Measurements from ENCODE around the gene CHST11.

Gene CHST11

DNA sequence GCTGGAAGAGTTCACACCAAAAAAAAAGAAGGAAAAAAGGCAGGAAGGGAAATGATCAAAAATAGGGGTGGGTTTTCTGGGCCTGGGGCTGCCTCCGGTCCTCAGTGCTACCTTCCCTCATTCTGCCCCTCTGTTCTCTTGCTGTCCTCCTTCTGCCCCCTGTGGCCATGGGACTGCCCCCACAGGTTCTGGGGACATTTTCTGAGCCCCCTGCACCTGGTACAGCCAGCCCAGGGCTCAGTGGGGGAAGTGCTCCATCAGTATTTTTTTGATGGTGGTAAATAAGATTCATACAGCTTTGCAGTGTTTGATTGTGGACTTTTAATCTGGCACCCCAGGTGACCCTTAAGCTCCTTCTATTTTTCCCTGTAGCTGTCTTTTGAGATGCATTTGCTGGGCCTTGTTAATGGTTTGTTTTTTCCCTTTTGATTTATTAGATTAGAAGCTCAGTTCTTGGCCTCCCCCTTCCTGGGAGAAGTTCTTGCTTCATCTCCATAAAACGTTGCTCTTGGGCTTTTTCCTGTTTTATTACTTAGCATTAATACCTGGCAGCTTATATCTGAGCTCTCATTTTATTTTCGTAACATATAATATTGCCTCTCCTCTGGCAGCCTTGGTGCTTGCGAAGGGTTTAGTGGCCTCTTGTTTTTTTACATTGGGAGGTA lies 43.1 kb downstream of the CHST11 start:
- peaks cover 53% of the 10 kb centered on the region for H3K4me1 ChIP-seq (ENCODE audit: control insufficient read depth, low read length)

GRCh38 chr12:104501115-104501514 lies 44.4 kb downstream of the CHST11 start:
- no peaks in the 10 kb centered on the region for H3K9me3 ChIP-seq (ENCODE audit: control insufficient read depth, insufficient read depth, low read length)
- no peaks in the 10 kb centered on the region for H3K36me3 ChIP-seq (ENCODE audit: control insufficient read depth, low read length)
- 0 out of 2 replicates have a peak, but pooled peaks cover 3% of the 10 kb centered on the region for H3F3A ChIP-seq (ENCODE audit: control insufficient read depth, insufficient read depth)
- peaks cover 12% of the 10 kb centered on the region; the same call in 1 of the 2 replicates for H4K20me1 ChIP-seq (ENCODE audit: control insufficient read depth, insufficient read depth, low read depth, low read length)
- no peak overlapping the region for H3K27ac ChIP-seq (ENCODE audit: low read depth, low read length)
- H3K4me3 ChIP-seq (ENCODE audit: low read length) = no peak overlapping the region
- peaks cover 62% of the 10 kb centered on the region for H3K4me1 ChIP-seq (ENCODE audit: control insufficient read depth, low read length)
- H3K27me3 ChIP-seq (ENCODE audit: control insufficient read depth, low read length) = no peaks in the 10 kb centered on the region
- peaks cover 15% of the 10 kb centered on the region for H3K79me2 ChIP-seq (ENCODE audit: control insufficient read depth, low read length)
- H3K9me2 ChIP-seq (replicated peaks; ENCODE audit: control insufficient read depth, low read length) = no peaks in the 10 kb centered on the region
- TF ChIP-seq EZH2phosphoT487 (IDR thresholded peaks at IDR 0.05; ENCODE audit: borderline replicate concordance, low read length) = no peak
- TF ChIP-seq, protein P1, sequence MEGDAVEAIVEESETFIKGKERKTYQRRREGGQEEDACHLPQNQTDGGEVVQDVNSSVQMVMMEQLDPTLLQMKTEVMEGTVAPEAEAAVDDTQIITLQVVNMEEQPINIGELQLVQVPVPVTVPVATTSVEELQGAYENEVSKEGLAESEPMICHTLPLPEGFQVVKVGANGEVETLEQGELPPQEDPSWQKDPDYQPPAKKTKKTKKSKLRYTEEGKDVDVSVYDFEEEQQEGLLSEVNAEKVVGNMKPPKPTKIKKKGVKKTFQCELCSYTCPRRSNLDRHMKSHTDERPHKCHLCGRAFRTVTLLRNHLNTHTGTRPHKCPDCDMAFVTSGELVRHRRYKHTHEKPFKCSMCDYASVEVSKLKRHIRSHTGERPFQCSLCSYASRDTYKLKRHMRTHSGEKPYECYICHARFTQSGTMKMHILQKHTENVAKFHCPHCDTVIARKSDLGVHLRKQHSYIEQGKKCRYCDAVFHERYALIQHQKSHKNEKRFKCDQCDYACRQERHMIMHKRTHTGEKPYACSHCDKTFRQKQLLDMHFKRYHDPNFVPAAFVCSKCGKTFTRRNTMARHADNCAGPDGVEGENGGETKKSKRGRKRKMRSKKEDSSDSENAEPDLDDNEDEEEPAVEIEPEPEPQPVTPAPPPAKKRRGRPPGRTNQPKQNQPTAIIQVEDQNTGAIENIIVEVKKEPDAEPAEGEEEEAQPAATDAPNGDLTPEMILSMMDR (IDR thresholded peaks at IDR 0.05; ENCODE audit: low read depth, low read length, poor library complexity, severe bottlenecking) = no peak
- H3K4me2 ChIP-seq (ENCODE audit: low read length) = no peak overlapping the region

More for the DNA sequence above, 43.1 kb downstream of the CHST11 start:
- TF ChIP-seq, protein P1 (IDR thresholded peaks at IDR 0.05; ENCODE audit: low read depth, low read length, poor library complexity, severe bottlenecking) = no peak
- TF ChIP-seq EZH2phosphoT487 (IDR thresholded peaks at IDR 0.05; ENCODE audit: borderline replicate concordance, low read length) = no peak
- 0 out of 2 replicates have a peak, but pooled peaks cover 3% of the 10 kb centered on the region for H4K20me1 ChIP-seq (ENCODE audit: control insufficient read depth, insufficient read depth, low read depth, low read length)
- no peaks in the 10 kb centered on the region for H3K27me3 ChIP-seq (ENCODE audit: control insufficient read depth, low read length)
- H3K27ac ChIP-seq (ENCODE audit: low read depth, low read length) = no peak overlapping the region
- H3K9me2 ChIP-seq (replicated peaks; ENCODE audit: control insufficient read depth, low read length) = no peaks in the 10 kb centered on the region
- H3K79me2 ChIP-seq (ENCODE audit: control insufficient read depth, low read length) = peaks cover 6% of the 10 kb centered on the region; the same call in 1 of the 2 replicates
- H3K4me2 ChIP-seq (ENCODE audit: low read length) = no peak overlapping the region
- H3K36me3 ChIP-seq (ENCODE audit: control insufficient read depth, low read length) = no peaks in the 10 kb centered on the region
- no peak overlapping the region for H3K4me3 ChIP-seq (ENCODE audit: low read length)
- no peaks in the 10 kb centered on the region for H3F3A ChIP-seq (ENCODE audit: control insufficient read depth, insufficient read depth)
- no peaks in the 10 kb centered on the region for H3K9me3 ChIP-seq (ENCODE audit: control insufficient read depth, insufficient read depth, low read length)

DNA sequence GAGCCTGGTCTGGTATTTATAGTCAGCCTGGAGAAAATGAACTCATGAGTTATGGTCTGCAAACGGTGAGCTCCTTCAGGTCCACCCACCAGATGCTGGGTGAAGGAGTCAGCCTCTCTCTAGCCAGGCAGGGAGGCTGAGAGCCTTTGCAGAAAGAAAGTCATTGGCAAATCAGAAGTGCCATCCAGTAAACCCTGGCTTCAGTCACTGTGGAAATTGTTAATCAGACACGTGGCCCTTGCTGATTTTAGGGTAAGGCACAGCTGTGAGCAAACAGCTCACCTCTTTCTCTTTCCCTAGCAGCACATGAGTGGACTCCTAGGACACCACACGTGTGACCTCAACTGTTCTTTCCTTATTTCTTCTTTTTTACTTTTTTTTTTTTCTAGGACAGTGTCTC lies 44.9 kb downstream of the CHST11 start:
- Histone ChIP-seq H3K9me3 (ENCODE audit: control insufficient read depth, insufficient read depth, low read length) (no peaks in the 10 kb centered on the region), H3K36me3 (ENCODE audit: control insufficient read depth, low read length) (no peaks in the 10 kb centered on the region), H3K79me2 (ENCODE audit: control insufficient read depth, low read length) (peaks cover 20% of the 10 kb centered on the region), H3K4me1 (ENCODE audit: control insufficient read depth, low read length) (peaks cover 66% of the 10 kb centered on the region), H3K27ac (ENCODE audit: low read depth, low read length) (no peak overlapping the region), H3F3A (ENCODE audit: control insufficient read depth, insufficient read depth) (0 out of 2 replicates have a peak, but pooled peaks cover 3% of the 10 kb centered on the region), H3K9me2 (replicated peaks; ENCODE audit: control insufficient read depth, low read length) (no peaks in the 10 kb centered on the region), H3K4me2 (ENCODE audit: low read length) (no peak overlapping the region), H3K27me3 (ENCODE audit: control insufficient read depth, low read length) (no peaks in the 10 kb centered on the region), H3K4me3 (ENCODE audit: low read length) (no peak overlapping the region), H4K20me1 (ENCODE audit: control insufficient read depth, insufficient read depth, low read depth, low read length) (peaks cover 12% of the 10 kb centered on the region; the same call in 1 of the 2 replicates)
- TF ChIP-seq EZH2phosphoT487 (IDR thresholded peaks at IDR 0.05; ENCODE audit: borderline replicate concordance, low read length) = no peak
- TF ChIP-seq, protein P1 (IDR thresholded peaks at IDR 0.05; ENCODE audit: low read depth, low read length, poor library complexity, severe bottlenecking) = no peak

All from DOHH2 (cell line).